Posterior cingulate gyrus (tissue), 11 donors: ENCODE data around the gene GALNT8.

Experiments used
- DNase-seq, 10 donors: peaks; one replicate each; pipeline versions ENCODE4 v3.0.0 to v3.0.0-alpha.2; 2020 to 2021; ENCODE audit warnings: mixed read lengths in 3 of 10
- intact Hi-C: fragments of 100-400 bp; cut with DNase I; formaldehyde crosslinking; loops from one replicate; pipeline ENCODE4 v1.15.1; 2023

Gene GALNT8

GRCh38 chr12:4791497-4791896, 71.3 kb downstream of the GALNT8 start:
- intact Hi-C loops = no loop called here
- no peak for DNase-seq

GRCh38 chr12:4794491-4794890, 74.3 kb downstream of the GALNT8 start:
- no peak for DNase-seq
- intact Hi-C loops = no loop called here

GRCh38 chr12:4796216-4796615, 76.0 kb downstream of the GALNT8 start:
- intact Hi-C loops = no loop called here
- peak in 4 of 10 donors; percentile 29 to 88 (median 72) for DNase-seq

GRCh38 chr12:4796694-4797482, 76.7 kb downstream of the GALNT8 start:
- no peak for DNase-seq
- intact Hi-C loops = no loop called here

GRCh38 chr12:4800555-4800954, 80.4 kb downstream of the GALNT8 start:
- DNase-seq = no peak
- intact Hi-C loops = no loop called here

GRCh38 chr12:4802841-4803240, 82.6 kb downstream of the GALNT8 start:
- no peak for DNase-seq
- intact Hi-C loops = no loop called here

GRCh38 chr12:4806439-4807115, 86.4 kb downstream of the GALNT8 start:
- no peak for DNase-seq
- intact Hi-C loops = no loop called here

GRCh38 chr12:4807116-4807783, 87.0 kb downstream of the GALNT8 start:
- intact Hi-C loops = no loop called here
- no peak for DNase-seq

- DNase-seq = no peak
- intact Hi-C loops = no loop called here
These were observed 87.6 kb downstream of the GALNT8 start for GRCh38 chr12:4807813-4808212.

- DNase-seq = peak in 9 of 10 donors; percentile 27 to 92 (median 55)
- intact Hi-C loops = no loop called here
These were observed 88.8 kb downstream of the GALNT8 start for GRCh38 chr12:4809013-4809448.

GRCh38 chr12:4809449-4810218, 89.4 kb downstream of the GALNT8 start:
- intact Hi-C loops = no loop called here
- DNase-seq = peak in 4 of 10 donors; percentile 24 to 88 (median 82)

GRCh38 chr12:4810219-4810671, 90.0 kb downstream of the GALNT8 start:
- peak in 1 of 10 donors; percentile 72 for DNase-seq
- intact Hi-C loops = no loop called here

GRCh38 chr12:4812624-4813327, 92.6 kb downstream of the GALNT8 start:
- intact Hi-C loops = no loop called here
- DNase-seq = no peak

- DNase-seq = peak in 4 of 10 donors; percentile 24 to 87 (median 42)
- intact Hi-C loops = no loop called here
These were observed 93.5 kb downstream of the GALNT8 start for GRCh38 chr12:4813741-4814140.

GRCh38 chr12:4814485-4814884, 94.3 kb downstream of the GALNT8 start:
- intact Hi-C loops = no loop called here
- DNase-seq = peak in 3 of 10 donors; percentile 33 to 78 (median 64)

GRCh38 chr12:4816744-4817525, 96.7 kb downstream of the GALNT8 start:
- peak in 3 of 10 donors; percentile 28 to 75 (median 62) for DNase-seq
- intact Hi-C loops = no loop called here

- DNase-seq = peak in 7 of 10 donors; percentile 32 to 91 (median 54)
- intact Hi-C loops = no loop called here
These were observed 97.7 kb downstream of the GALNT8 start for GRCh38 chr12:4817880-4818279.

GRCh38 chr12:4819654-4820053, 99.5 kb downstream of the GALNT8 start:
- intact Hi-C loops = no loop called here
- peak in 1 of 10 donors; percentile 57 for DNase-seq

GRCh38 chr12:4820971-4821370, 100.8 kb downstream of the GALNT8 start:
- DNase-seq = no peak
- intact Hi-C loops = no loop called here
